Activated B cell treated with CpG ODN at 0.5 μM for 24 hours (primary cell): ENCODE data around the gene LRRIQ4. TPM values are rescaled to one million over a fixed set of nuclear protein-coding genes. Genes with fewer than 3 reads are reported as not detected.

Source experiments
- ATAC-seq: fragments of 200-7000 bp; cut with Tn5 transposase; one replicate; pipeline ENCODE4 v1.10.0; 2021; ENCODE audit warnings: low read depth, mild to moderate bottlenecking, moderate library complexity
- CTCF ChIA-PET: fragments of 350-600 bp; sonication (Branson Sonifier 250); formaldehyde crosslinking; loops from one replicate; lab custom pipeline; 2021; ENCODE audit warnings: antibody characterized with exemption; lab: Charles Lee
- POLR2A ChIA-PET: fragments of 350-600 bp; sonication (Branson Sonifier 250); formaldehyde crosslinking; loops from one replicate; lab custom pipeline; 2021; ENCODE audit warnings: antibody characterized with exemption; lab: Charles Lee
- DNase-seq: peaks from one replicate; pipeline ENCODE4 v3.0.0; 2022
- H3K27ac Mint-ChIP-seq: one replicate; pipeline ENCODE4 v1.8.0; 2020; ENCODE audit warnings: mixed read lengths
- H3K27me3 Mint-ChIP-seq: one replicate; pipeline ENCODE4 v1.8.0; 2021; ENCODE audit warnings: mixed read lengths
- H3K36me3 Mint-ChIP-seq: one replicate; pipeline ENCODE4 v1.8.0; 2021; ENCODE audit warnings: low read depth, mixed read lengths
- H3K4me1 Mint-ChIP-seq: one replicate; pipeline ENCODE4 v1.8.0; 2021; ENCODE audit warnings: mixed read lengths
- H3K4me3 Mint-ChIP-seq: one replicate; pipeline ENCODE4 v1.8.0; 2020; ENCODE audit warnings: mild to moderate bottlenecking, mixed read lengths
- H3K9me3 Mint-ChIP-seq: one replicate; pipeline ENCODE4 v1.8.0; 2020; ENCODE audit warnings: mixed read lengths
- intact Hi-C: fragments of 100-400 bp; cut with micrococcal nuclease; formaldehyde crosslinking; loops from one replicate; pipeline ENCODE4 v1.15.1; 2024
- total RNA-seq: library from RNA; stranded (reverse); gene quantifications from 2 replicates; pipeline ENCODE4 v1.2.3, GENCODE V29; 2022
- TF ChIP-seq, protein P1 (sequence below): fragments of 200-600 bp; IDR thresholded peaks from one replicate; pipeline ENCODE4 v1.8.0; 2022; ENCODE audit warnings: antibody characterized with exemption, mild to moderate bottlenecking

LRRIQ4 gene
- total RNA-seq, 1 donor from 2014 or later: 0.40 TPM

DNA sequence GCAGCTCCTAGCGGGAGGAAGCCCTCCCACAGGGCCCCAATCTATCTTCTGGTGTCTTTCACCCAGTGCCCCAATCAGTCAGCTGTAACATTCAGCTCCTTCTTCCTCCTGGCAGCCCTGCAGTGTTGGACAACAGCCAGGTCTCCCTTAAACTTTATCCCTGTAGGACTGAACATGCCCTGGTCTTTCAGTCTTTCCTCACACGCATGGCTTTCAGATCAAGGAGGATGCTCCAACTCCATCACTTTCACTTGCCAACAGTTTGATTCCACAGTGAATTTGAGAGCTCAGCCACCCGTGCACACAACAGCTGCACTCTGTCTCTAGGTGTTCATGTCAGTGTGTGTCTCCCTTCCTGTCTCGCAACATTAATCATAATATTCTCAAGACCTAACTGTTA lies 28.5 kb downstream of the LRRIQ4 start:
- intact Hi-C loops: no loop called here
- Mint-ChIP-seq H3K4me3 (peak overlapping the region; percentile 55), H3K4me1 (peaks cover 52% of the 10 kb centered on the region), H3K27me3 (no peaks in the 10 kb centered on the region), H3K27ac (peak overlapping the region; percentile 84), H3K36me3 (no peaks in the 10 kb centered on the region), H3K9me3 (peaks cover 3% of the 10 kb centered on the region)
- DNase-seq (no peak), ATAC-seq (peak; percentile 56)
- POLR2A ChIA-PET: interaction anchor here (0.7 to 3.5 kb wide), 4 partner anchors 9 to 69 kb away, joined by 3 to 22 read pairs (median 12); partner anchors contain the start of genes LRRC34, LRRIQ4 and MYNN
- TF ChIP-seq, protein P1, sequence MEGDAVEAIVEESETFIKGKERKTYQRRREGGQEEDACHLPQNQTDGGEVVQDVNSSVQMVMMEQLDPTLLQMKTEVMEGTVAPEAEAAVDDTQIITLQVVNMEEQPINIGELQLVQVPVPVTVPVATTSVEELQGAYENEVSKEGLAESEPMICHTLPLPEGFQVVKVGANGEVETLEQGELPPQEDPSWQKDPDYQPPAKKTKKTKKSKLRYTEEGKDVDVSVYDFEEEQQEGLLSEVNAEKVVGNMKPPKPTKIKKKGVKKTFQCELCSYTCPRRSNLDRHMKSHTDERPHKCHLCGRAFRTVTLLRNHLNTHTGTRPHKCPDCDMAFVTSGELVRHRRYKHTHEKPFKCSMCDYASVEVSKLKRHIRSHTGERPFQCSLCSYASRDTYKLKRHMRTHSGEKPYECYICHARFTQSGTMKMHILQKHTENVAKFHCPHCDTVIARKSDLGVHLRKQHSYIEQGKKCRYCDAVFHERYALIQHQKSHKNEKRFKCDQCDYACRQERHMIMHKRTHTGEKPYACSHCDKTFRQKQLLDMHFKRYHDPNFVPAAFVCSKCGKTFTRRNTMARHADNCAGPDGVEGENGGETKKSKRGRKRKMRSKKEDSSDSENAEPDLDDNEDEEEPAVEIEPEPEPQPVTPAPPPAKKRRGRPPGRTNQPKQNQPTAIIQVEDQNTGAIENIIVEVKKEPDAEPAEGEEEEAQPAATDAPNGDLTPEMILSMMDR: no peak
- CTCF ChIA-PET: interaction anchor here (0.7 kb wide), 1 partner anchor 27 kb away, joined by 3 read pairs; no protein-coding TSS in a partner anchor

DNA sequence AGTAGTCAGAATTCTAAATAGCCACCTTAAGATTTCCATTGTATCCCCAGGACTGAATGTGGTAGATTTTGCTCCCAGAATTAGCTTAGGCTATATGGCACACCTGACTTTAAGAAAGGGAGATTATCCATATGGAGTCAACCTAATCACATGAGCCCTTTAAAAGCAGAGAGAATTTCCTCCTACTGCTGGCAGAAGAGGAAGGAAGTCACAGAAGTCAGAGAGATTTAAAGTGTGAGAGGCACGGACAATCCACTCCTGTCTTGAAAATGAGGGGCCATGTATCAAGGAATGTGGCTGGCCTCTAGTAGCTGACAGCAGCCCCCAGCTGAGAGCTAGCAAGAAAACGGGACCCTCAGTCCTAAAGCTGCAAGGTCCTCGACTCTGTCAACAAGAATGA lies 30.3 kb downstream of the LRRIQ4 start:
- no peak for DNase-seq
- H3K27ac Mint-ChIP-seq: peak overlapping the region; percentile 65
- H3K27me3 Mint-ChIP-seq: no peaks in the 10 kb centered on the region
- ChIA-PET POLR2A (interaction anchor here (1.3 to 3.5 kb wide), 4 partner anchors 29 to 514 kb away, joined by 4 to 22 read pairs (median 6); partner anchors contain the start of genes LRRC34 and LRRIQ4), CTCF (interaction anchor here (1.1 kb wide), 1 partner anchor 70 kb away, joined by 5 read pairs; no protein-coding TSS in a partner anchor)
- TF ChIP-seq, protein P1: no peak
- H3K9me3 Mint-ChIP-seq: peaks cover 3% of the 10 kb centered on the region
- H3K36me3 Mint-ChIP-seq: no peaks in the 10 kb centered on the region
- H3K4me3 Mint-ChIP-seq: no peak overlapping the region
- peaks cover 57% of the 10 kb centered on the region for H3K4me1 Mint-ChIP-seq
- ATAC-seq: no peak
- intact Hi-C loops: no loop called here

DNA sequence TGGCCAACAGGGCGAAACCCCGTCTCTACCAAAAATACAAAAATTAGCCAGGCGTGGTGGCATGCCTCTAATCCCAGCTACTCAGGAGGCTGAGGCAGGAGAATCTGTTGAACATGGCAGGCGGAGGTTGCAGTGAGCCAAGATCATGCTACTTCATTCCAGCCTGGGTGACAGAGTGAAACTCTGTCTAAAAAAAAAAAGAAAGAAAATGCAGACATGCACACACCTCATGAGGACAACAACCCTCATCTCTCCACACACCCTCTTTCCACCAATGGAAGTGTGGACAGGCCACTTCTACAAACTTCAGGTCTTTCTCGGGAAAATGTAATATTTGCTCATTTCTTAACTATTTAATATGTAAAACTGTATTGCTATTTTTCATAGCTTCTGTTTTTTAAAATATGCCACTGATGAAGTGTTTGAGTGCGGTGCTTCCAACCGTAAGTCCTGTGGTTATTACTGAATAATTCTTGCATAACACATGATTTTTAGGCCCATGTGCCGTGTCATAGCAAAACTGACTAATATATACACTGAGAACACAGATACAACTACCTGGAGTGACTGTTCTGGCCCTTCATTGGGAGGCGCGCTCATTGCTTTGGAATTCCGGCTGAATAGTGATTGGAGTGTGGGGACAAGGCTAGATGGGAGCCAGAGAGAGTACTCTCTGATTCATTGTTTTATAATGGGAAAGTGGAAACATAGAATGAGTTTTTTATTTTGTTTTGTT lies 34.0 kb downstream of the LRRIQ4 start:
- POLR2A ChIA-PET: interaction anchor here (0.6 to 4.3 kb wide), 21 partner anchors 11 to 510 kb away, joined by 3 to 28 read pairs (median 6); partner anchors contain the start of genes ACTRT3, LRRC34, LRRIQ4 and MYNN
- Mint-ChIP-seq H3K9me3 (peaks cover 3% of the 10 kb centered on the region), H3K4me1 (peaks cover 57% of the 10 kb centered on the region), H3K4me3 (peak overlapping the region; percentile 67), H3K36me3 (no peaks in the 10 kb centered on the region), H3K27me3 (no peaks in the 10 kb centered on the region), H3K27ac (peak overlapping the region; percentile 92)
- CTCF ChIA-PET: interaction anchor here (0.9 to 1.8 kb wide), 3 partner anchors 10 to 34 kb away, joined by 3 to 13 read pairs (median 5); partner anchors contain the start of genes LRRC34 and LRRIQ4
- TF ChIP-seq, protein P1: no peak
- DNase-seq (no peak), ATAC-seq (peak; percentile 95)
- intact Hi-C loops: loop anchor here (1.0 to 2.0 kb wide), 6 partner anchors 10 to 510 kb away; partner anchors contain the start of genes MYNN and SKIL

DNA sequence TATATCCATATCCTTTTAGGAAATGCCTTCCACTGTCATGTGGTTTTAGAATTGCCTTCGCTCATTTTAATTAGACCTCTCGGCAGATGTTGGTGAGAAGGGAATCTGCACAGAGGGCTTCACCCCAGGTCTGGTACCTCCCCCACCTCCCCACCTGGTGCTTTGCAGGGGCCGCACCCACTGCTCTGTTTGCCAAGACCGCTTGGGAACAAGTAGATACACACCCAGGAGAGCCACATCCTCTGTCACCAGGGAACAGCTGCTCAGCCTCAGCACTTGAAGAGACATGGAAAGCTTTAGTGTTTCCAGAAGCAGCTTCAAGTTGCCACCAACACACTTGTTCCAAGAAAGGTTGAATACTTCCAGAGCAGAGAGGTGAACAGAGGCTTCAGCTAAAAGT lies 35.2 kb downstream of the LRRIQ4 start:
- TF ChIP-seq, protein P1: no peak
- ATAC-seq (no peak), DNase-seq (no peak)
- no peaks in the 10 kb centered on the region for H3K27me3 Mint-ChIP-seq
- intact Hi-C loops: loop anchor here (2.0 kb wide), 2 partner anchors 207 to 509 kb away; partner anchors contain the start of gene SKIL
- peaks cover 52% of the 10 kb centered on the region for H3K4me1 Mint-ChIP-seq
- H3K9me3 Mint-ChIP-seq: peaks cover 3% of the 10 kb centered on the region
- ChIA-PET POLR2A (interaction anchor here (1.4 to 4.3 kb wide), 2 partner anchors 12 to 75 kb away, joined by 7 to 28 read pairs; partner anchors contain the start of gene MYNN), CTCF (interaction anchor here (0.7 to 1.8 kb wide), 3 partner anchors 15 to 89 kb away, joined by 3 to 13 read pairs (median 3); partner anchors contain the start of genes LRRC34 and LRRIQ4)
- H3K4me3 Mint-ChIP-seq: no peak overlapping the region
- peak overlapping the region; percentile 92 for H3K27ac Mint-ChIP-seq
- no peaks in the 10 kb centered on the region for H3K36me3 Mint-ChIP-seq

DNA sequence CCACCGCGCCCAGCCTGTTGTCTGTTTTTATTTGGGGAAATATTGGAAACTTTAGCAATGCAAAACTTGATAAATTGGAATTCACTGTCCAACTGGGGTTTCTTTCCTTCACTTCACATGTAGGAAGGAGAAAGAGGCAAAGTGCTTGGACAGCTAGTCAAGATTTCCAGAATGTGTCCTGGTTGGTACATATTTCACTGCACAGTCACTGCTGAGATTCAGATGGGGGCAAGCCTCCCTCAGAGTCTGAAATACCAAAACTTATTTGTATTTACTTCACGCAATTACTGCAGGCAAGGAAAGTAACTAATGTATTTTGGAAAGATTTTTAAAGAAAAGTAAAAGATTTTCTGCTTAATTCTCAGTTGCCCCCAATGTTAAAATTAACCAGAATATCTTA lies 36.1 kb downstream of the LRRIQ4 start:
- H3K27me3 Mint-ChIP-seq: no peaks in the 10 kb centered on the region
- POLR2A ChIA-PET: interaction anchor here (0.8 to 1.4 kb wide), 2 partner anchors 13 kb away, joined by 7 read pairs; no protein-coding TSS in a partner anchor
- TF ChIP-seq, protein P1: no peak
- no peak overlapping the region for H3K4me3 Mint-ChIP-seq
- no peaks in the 10 kb centered on the region for H3K36me3 Mint-ChIP-seq
- H3K9me3 Mint-ChIP-seq: no peaks in the 10 kb centered on the region
- ATAC-seq (no peak), DNase-seq (no peak)
- CTCF ChIA-PET: no interaction called here
- intact Hi-C loops: no loop called here
- peak overlapping the region; percentile 92 for H3K27ac Mint-ChIP-seq
- H3K4me1 Mint-ChIP-seq: peaks cover 44% of the 10 kb centered on the region
